ENCODE data around the gene PITHD1.
"Not testable (repeated sequence)": the region's sequence is repeated elsewhere in the genome, so short reads cannot be mapped to it uniquely, and the experiment has no call there.

- not testable (repeated sequence) for TF ChIP-seq CTCF (IDR thresholded peaks at IDR 0.05); POLR2A (IDR thresholded peaks at IDR 0.05); EP300 (IDR thresholded peaks at IDR 0.05; ENCODE audit: low read depth)
Observed at GRCh38 chr1:23733281-23733680, 44.9 kb upstream of the PITHD1 start.
